NCI-H2081 (cell line): ENCODE data around the gene KCNH4.
"Not testable (repeated sequence)": the region's sequence is repeated elsewhere in the genome, so short reads cannot be mapped to it uniquely, and the experiment has no call there.

Experiments
- DNase-seq, 2 experiments: peaks; one replicate each; lab custom pipeline; 2025; lab: John Stamatoyannopoulos, UW

Gene KCNH4

GRCh38 chr17:42178817-42179216 is 2.1 kb downstream of the KCNH4 start:
- no peak for DNase-seq

GRCh38 chr17:42177684-42178083 is 3.3 kb downstream of the KCNH4 start:
- no peak for DNase-seq

- no peak for DNase-seq
Measured at GRCh38 chr17:42174126-42174783, 6.7 kb downstream of the KCNH4 start.

GRCh38 chr17:42171831-42172230 is 9.1 kb downstream of the KCNH4 start:
- DNase-seq = no peak

GRCh38 chr17:42169351-42169750 is 11.6 kb downstream of the KCNH4 start:
- DNase-seq = no peak

GRCh38 chr17:42167807-42168206 is 13.1 kb downstream of the KCNH4 start:
- DNase-seq = no peak

GRCh38 chr17:42166196-42166763 is 14.7 kb downstream of the KCNH4 start:
- DNase-seq = no peak

GRCh38 chr17:42165751-42166150 is 15.2 kb downstream of the KCNH4 start:
- no peak for DNase-seq

GRCh38 chr17:42163696-42164407 is 17.1 kb downstream of the KCNH4 start:
- no peak for DNase-seq

GRCh38 chr17:42163113-42163512 is 17.8 kb downstream of the KCNH4 start:
- DNase-seq = no peak

GRCh38 chr17:42160531-42160910 is 20.4 kb downstream of the KCNH4 start:
- DNase-seq = no peak

- no peak for DNase-seq
Measured at GRCh38 chr17:42159796-42160530, 21.0 kb downstream of the KCNH4 start.

- DNase-seq = no peak
Measured at GRCh38 chr17:42155614-42156045, 25.3 kb downstream of the KCNH4 start.

- no peak for DNase-seq
Measured at GRCh38 chr17:42153919-42154742, 26.8 kb downstream of the KCNH4 start.

GRCh38 chr17:42146911-42147607 is 33.9 kb downstream of the KCNH4 start:
- DNase-seq = no peak

GRCh38 chr17:42143138-42143537 is 37.8 kb downstream of the KCNH4 start:
- not testable (repeated sequence) for DNase-seq

- DNase-seq = no peak
Measured at GRCh38 chr17:42142371-42142896, 38.5 kb downstream of the KCNH4 start.

GRCh38 chr17:42141382-42141781 is 39.6 kb downstream of the KCNH4 start:
- DNase-seq = no peak

GRCh38 chr17:42140690-42141089 is 40.3 kb downstream of the KCNH4 start:
- DNase-seq = not testable (repeated sequence)

- no peak for DNase-seq
Measured at GRCh38 chr17:42138749-42139492, 42.0 kb downstream of the KCNH4 start.
